Breast epithelium (tissue), 3 donors: ENCODE data around the gene AHCYL2.

Experiments
- POLR2A ChIP-seq: fragments of 450-650 bp; IDR thresholded peaks from one replicate; pipeline ENCODE4 v1.6.1; 2016; ENCODE audit warnings: antibody characterized with exemption, mild to moderate bottlenecking, moderate library complexity
- TF ChIP-seq, protein P1 (sequence below), 3 donors: fragments of 450-650 bp; IDR thresholded peaks; one replicate each; pipeline ENCODE4 v1.5.1; 2016 to 2017; ENCODE audit warnings: antibody characterized with exemption in 3 of 3, mild to moderate bottlenecking in 3 of 3, moderate library complexity in 3 of 3

DNA sequence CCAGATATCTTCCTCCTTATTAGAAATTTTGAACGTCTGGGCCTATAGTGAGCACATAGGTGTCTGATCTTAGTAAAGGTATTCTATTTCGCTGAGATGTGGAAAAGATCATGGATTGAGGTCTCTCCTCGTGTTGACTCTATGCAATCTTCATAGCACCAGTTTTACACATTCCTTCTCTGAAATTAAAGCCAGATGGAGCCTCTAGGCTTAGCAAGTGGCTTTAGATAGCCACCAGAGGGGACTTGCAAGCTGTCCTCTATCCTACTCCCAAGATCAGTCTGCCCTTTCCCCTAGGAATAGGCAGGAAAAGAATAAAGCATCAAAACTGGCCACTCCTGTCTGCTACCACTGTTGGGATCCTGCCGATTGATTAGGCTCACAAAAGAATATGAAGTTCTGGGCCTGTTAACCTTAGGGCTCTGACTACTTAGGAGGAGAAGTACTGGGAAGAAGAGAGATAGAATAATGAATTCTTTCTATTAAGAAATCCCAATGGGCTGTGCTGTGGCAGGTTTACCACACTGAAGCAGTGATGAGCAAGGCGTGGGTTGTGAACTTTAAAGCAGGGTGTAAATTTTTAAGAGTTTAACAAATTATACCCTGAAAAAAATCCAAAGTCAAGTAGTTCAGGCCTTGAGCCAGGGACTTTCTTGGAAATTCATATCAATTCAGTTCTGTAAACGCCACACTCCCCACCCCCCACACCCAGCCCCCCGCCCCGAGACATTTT, 207.2 kb downstream of the AHCYL2 start:
- TF ChIP-seq, protein P1, sequence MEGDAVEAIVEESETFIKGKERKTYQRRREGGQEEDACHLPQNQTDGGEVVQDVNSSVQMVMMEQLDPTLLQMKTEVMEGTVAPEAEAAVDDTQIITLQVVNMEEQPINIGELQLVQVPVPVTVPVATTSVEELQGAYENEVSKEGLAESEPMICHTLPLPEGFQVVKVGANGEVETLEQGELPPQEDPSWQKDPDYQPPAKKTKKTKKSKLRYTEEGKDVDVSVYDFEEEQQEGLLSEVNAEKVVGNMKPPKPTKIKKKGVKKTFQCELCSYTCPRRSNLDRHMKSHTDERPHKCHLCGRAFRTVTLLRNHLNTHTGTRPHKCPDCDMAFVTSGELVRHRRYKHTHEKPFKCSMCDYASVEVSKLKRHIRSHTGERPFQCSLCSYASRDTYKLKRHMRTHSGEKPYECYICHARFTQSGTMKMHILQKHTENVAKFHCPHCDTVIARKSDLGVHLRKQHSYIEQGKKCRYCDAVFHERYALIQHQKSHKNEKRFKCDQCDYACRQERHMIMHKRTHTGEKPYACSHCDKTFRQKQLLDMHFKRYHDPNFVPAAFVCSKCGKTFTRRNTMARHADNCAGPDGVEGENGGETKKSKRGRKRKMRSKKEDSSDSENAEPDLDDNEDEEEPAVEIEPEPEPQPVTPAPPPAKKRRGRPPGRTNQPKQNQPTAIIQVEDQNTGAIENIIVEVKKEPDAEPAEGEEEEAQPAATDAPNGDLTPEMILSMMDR (IDR thresholded peaks at IDR 0.05) = no peak
- no peak for TF ChIP-seq POLR2A
